Stimulated activated CD4-positive, alpha-beta T cell treated with anti-CD3 and anti-CD28 coated beads, Interleukin-1b, Interleukin-23, amount 100 ng/mL, for 24 hours (primary cell): ENCODE measurements around the gene LTBP4.

ENCODE experiments used
- DNase-seq, 4 experiments: peaks; one replicate each; pipeline ENCODE4 v3.0.0-alpha.2; 2020; ENCODE audit warnings: low read depth in 4 of 4, low spot score in 1 of 4

Gene LTBP4

DNA sequence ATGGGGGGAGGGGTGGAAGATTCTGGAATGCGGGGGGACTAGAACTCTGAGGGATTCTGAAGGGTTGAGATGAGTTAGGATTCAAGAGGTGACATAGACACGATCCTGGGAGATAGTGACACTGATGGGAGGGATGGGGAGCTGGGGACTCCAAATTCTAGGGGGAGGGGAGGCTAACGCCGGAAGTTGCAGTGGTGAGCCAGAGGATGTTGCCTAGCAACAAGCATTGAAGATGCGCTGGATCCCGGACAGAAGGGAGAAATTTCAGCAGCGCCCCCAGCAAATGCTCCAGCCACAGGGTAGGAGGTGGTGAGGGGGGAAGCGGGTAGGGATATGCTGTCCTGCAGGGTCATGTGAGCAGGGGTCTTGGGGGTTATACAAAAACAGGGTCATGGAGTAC is 6.9 kb upstream of the LTBP4 start:
- no peak for DNase-seq

DNA sequence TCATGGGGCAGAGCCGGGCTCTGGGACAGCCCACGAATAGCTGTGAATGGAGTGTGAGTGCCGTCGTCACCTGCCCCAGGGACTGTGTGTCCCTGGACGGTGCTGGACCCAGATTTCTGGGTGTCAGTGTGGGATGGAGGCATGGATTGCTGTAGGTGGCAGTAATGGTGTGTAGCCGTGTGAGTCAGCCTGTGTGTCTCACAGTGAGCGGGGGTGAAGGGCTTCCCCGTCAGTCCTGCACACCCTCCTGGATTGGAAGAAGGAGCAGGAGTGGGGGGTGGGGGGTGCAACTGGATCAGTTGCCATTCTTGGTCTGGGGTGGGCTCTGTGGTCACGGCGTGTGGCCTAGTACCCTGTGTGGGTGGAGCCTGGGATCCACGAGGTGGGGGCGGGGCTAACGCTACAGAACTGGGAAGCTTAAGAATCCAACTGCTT is 6.5 kb upstream of the LTBP4 start:
- DNase-seq = no peak

DNA sequence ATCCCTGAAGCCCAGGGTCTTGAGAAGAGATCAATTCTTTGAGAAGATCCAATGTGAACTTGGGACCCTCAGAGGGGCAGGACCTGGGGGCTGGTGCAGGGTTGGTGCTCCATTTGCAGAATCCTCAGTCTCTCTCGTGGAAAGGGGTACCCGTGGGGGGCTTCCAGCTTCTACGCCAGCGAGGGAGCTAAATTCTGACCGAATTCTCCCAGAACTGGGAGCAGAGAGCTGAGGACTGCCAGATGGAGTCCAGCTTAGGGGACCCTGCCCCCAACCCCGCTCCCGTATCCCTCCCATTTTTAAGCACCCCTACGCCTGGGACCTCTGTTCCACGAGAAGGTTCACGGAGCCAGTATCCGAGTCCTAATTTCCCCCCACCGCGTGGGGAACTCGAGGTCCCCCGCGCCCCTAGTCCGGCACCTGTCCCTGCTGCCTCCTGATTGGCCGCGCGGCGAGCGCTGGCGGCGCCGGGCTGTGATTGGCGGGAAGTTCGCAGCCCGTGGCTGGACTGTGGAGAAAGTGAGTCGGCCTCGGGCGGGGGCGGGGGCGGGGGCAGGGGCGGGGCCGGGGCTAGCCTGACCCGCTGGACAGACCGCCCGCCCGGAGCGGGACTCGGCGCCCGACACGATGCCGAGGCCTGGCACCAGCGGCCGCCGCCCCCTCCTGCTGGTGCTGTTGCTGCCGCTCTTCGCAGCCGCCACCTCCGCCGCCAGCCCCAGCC is 4.4 kb upstream of the LTBP4 start:
- DNase-seq = no peak

DNA sequence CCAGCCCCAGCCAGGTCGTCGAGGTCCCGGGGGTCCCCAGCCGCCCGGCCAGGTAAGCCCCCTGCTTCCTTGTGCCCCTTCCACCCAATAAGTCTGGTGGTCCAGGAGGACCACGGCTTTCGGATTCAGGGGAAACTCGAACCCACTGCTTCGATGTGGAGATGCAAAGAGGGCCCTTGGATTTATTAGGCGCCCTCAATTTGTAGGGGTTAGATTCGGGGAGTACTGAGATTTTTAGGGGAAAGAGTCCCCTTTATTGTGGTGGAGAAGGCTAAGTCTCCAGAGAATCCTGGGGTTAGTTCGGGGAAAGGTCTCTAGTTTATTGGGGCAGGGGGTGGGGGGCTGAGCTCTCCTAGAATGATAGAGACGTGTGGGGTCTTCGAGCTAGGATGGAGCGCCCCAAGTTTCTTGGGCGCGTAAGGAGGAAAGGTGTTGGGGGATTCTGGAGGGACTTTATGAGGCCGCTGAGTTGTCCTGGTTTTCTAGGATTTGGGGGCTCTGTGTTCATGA is 3.8 kb upstream of the LTBP4 start:
- no peak for DNase-seq

DNA sequence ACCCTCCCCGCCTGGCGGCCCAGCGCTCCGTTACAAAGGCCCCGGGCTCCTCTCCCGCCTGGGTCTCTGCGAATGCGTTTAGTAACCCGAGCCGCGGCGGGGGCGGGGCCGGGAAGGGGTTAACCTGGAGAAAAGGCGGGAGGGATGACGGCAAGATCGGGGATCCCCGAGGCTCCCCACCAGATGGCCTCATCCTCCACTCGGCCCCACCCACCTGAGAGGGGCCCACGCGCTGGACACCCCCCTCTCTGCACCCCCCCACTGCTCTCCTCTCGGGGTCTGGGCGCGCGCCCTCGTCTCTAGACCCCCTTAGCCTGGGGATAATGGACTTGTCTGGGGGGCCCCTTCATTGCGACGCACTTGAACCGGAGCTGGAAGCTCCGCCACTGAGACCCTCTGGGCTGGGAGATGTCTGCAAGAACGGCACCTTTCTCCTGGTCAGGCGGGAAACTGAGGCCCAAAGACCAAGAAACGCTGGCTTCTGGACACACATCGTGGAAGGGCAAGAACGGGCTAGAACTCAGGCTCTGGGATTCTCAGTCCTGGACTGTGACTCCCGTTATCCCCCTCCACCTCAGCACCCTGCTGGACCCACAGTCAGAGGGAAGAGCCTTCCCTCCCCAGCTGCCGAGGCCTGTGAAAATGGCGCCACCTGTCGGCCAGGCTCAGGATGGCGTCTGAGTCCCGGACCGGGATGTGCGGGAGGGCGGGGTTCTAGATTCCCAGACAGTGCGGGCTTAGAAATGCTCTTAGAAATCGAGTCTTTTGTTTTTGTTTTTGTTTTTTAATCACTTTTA is 2.9 kb upstream of the LTBP4 start:
- DNase-seq = peak; percentile 72 to 78 (median 75)

DNA sequence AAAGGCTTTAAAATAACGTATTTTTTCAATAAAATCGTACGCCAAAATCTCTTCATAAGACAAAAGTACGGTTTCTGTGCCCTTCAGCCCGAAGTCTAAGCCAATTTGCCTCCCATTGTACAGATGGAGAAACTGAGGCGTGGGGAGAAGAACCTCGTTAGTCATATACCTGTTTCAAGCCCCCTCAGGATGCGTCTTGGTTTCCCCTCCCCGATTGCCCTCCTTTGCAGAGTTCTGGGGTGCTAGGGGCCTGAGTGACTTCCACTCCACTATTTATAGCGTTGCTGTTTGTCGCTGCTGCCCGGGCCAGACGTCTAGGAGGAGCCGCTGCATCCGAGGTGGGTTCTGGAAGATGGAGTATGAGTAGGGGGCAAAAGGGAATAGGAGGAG is 2.3 kb upstream of the LTBP4 start:
- DNase-seq = no peak

DNA sequence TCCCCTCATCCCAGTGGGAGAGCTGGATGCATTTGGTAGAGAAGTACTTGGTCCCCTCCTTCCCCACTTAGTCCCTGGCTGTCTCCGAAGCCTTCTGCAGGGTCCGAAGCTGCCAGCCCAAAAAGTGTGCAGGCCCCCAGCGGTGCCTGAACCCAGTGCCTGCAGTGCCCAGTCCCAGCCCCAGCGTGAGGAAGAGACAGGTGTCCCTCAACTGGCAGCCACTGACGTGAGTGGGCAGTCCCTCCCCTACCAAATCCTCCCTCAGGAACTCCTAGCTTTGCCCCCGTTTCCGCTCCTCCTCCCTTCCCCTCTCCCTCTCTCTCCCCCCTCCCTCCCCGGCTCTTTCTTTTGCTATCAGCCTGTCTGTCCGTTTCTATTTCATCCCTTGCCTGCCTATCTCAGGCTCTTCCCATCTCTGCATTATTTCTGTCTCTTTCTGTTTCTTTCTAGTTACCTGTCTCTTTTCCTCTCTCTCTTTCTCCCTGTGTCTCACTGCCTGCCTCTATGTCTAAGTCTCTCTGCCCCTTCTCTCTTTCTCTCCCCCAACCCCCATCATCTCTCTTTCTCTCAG is 1.8 kb upstream of the LTBP4 start:
- no peak for DNase-seq

DNA sequence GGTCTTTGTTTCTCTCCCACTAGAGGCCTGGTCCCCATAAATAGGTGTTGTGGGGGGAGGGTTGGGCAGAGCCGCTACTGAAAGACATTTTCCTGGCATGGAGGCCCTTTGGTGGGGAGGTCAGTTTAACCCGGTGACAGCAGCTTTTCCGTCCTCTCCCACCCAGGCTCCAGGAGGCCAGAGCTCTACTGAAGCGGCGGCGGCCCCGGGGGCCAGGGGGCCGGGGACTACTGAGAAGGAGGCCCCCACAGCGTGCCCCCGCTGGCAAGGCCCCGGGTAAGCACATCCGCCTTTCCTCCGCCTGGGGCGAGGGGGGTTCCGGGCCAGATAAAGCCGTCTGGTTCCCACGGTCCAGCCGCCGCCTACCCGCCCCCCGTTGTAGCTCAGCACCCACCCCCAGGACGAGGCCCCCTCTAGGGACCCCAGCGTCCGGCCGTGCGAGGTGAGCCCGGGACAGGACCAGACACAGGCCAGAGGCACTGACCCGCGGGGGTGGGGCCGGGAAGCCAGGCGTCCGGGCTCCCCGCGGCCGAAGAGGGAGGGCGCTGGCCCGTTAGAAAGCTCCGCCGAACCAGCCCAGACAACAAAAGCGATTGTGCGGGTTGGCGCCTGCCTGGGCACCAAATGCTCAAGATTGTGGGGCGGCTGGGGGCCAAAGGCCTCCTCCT is 1.1 kb upstream of the LTBP4 start:
- DNase-seq = no peak

DNA sequence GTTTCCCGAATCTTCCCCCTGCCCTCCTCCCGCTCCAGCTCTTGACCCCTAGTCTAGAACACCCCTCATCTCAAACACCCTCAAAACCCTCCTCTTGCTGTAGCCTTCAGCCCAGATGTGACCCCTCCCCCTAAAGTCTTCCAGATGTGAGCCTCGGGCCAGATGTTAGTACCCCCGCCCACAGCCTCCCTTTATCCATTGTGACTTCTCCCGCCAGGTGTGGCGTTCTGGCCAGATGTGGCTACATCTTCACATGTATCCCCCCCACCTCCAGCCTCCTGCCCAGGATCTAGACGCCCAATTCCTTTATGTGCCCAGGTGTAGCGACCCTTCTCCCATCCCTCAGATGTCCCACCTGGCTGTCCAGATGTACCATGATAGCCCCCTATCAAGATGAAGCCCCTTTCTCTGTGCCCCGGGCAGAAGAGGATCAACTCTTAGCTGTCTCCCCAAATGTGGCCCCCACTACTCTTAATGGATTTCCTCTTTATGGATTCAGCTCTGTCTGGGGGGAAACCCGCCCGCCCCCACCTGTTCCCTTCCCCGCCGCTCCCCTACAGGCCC is 517 bp upstream of the LTBP4 start:
- DNase-seq = no peak

DNA sequence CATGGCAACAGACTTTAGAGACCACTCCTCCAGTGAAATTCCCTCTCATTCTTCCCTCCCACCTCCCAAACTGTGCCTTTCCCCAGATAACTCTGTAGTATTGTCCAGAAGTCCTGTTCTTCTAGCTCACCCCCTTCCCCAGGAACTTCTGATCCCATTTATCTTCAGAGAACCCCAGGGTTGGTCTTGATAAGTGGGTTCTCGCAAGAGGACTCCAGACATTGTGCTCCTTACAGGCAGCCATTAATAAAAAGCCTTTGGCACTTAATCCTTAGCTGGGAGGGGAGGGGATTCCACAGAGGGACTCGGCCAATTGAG is 1.9 kb downstream of the LTBP4 start:
- DNase-seq = no peak

DNA sequence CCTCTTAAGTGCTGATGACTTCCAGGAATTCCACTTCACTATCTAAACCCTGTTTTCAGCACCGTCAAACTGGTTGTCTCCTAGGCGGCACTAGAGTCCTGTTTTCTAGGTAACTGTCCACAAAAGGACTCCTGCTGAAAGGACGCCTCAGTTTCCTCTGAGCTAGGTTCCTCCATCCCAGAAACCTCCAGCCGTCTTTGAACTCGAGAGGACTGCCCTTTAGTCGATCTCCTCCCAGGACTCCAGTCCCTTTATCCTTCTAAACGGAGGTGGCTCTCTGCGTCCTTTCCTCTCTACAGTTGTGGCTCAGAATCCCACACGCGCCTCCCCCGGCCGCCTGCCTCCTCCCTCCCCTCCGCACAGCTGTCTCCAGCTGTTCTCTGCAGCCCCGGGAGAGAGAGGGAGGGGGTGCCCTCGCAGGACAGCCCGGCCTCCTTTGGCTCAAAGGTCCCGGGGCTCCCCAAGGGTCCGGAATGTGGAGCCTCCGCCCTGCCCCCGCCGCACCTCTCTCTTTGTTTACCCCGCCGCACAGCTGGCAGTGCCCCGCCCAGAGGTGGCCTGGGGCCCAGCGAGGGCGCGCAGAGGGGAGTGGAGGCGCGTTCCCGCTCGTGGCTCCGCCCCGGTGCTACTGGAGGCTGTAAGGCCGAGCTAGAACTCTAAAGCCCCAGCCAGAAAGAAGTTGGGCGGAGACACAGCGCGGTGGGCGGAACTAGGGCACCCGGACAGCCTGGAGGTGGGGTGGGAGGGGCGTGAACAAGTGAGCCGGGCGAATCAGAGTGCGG is 2.4 kb downstream of the LTBP4 start:
- DNase-seq = peak; percentile 84 to 95 (median 87)

DNA sequence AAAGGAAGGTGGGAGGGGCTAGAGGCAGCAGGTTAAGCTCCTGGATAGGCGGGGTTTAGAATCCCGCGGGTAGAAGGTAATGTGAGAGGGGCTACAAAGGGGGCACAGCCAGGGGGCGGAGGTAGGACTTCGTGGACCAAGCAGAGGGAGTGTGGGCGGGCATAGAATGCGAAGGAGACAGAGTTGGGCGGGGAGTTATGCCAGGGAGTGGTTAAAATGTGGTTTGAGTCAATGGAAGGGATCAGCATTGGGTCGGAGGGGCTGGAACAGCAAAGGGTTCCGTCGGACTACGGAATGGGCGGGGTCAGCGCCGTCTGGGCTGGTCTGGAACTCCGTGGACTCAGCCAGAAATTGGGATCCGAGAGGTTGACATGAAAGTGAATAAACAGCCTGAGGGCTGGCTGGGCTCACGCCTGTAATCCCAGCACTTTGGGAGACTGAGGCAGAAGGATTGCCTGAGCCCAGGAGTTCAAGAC is 3.0 kb downstream of the LTBP4 start:
- DNase-seq = no peak

DNA sequence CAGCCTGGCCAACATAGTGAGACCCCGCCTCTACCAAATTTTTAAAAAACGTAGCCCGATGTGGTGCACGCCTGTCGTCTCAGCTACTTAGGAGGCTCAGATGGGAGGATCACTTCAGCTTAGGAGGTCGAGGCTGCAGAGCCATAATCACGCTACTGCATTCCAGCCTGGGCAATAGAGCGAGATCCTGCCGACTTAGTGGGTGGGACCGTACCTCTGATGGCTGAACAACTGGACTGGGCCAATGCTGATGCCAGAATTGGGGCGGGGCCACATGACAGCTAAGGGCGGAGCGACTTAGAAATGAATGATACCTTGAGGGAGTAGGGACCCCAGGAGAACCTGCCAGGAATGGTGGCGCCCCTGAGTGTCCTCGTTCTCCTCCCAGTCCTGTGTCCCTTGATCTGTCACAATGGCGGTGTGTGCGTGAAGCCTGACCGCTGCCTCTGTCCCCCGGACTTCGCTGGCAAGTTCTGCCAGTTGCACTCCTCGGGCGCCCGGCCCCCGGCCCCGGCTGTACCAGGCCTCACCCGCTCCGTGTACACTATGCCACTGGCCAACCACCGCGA is 3.6 kb downstream of the LTBP4 start:
- DNase-seq = no peak

DNA sequence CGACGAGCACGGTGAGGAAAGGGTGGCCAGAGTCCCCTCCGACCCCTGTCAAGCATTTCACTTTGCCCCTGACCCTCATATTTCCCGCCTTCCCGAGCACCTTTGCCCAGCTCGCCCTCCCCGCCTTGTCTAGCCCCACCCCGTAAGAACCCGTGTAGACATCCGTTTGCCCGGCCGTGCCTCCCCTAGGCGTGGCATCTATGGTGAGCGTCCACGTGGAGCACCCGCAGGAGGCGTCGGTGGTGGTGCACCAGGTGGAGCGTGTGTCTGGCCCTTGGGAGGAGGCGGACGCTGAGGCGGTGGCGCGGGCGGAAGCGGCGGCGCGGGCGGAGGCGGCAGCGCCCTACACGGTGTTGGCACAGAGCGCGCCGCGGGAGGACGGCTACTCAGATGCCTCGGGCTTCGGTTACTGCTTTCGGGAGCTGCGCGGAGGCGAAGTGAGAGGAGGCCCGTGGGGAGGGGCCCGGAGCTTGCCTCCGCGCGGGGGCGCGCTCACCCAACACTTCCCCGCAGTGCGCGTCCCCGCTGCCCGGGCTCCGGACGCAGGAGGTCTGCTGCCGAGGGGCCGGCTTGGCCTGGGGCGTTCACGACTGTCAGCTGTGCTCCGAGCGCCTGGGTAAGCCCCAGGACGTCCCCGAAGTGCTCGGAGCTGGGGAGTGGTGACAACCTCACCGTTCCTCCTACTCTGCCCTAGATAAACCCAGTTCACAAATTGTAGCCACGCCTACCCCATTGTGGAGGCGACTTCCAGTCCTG is 4.2 kb downstream of the LTBP4 start:
- DNase-seq = peak; percentile 42 to 71 (median 54)

DNA sequence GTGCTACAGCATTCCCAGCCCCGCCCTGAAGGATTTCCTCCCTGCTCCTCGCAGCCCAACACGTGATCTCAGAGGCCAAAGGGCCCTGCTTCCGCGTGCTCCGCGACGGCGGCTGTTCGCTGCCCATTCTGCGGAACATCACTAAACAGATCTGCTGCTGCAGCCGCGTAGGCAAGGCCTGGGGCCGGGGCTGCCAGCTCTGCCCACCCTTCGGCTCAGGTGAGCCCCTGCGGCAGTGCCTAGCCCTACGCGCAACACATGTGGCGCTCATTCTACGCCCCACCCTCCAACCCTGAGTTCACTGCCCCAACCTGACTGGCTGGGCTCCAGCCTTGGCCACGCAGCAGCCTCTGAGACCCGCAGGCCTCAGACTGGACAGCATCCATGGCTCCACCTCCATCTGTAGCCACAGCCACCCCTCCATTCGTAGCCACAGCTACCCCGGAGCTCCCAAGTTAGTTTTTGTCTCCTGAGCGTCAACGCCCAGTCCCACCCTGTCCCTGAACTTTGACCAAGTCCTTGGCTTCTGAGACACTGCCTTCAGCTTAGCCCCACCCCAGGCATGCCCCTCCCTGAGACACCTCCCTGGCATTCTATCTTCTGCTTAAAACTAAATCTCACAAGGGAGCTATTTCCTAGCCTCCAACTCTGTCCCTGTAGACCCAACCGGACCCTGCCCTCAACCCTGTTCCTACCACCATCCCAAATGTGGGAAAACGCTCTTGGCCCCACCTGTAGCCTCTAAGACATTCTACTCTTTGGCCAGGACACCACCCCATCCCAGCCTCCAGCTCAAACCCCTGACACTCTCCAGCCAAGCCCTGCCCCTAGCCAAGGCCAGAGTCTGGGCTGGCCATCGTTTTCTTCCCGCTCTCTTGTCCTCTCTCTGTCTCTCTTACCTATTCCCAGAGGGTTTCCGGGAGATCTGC is 6.4 kb downstream of the LTBP4 start:
- no peak for DNase-seq

DNA sequence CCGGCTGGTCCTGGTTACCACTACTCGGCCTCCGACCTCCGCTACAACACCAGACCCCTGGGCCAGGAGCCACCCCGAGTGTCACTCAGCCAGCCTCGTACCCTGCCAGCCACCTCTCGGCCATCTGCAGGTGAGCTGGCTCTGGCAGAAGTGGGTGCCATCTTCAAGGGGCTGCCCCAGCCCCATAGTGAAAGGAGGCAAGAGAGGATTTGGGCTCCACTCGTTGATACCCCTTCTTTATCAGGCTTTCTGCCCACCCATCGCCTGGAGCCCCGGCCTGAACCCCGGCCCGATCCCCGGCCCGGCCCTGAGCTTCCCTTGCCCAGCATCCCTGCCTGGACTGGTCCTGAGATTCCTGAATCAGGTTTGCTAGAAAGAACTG is 7.1 kb downstream of the LTBP4 start:
- no peak for DNase-seq

DNA sequence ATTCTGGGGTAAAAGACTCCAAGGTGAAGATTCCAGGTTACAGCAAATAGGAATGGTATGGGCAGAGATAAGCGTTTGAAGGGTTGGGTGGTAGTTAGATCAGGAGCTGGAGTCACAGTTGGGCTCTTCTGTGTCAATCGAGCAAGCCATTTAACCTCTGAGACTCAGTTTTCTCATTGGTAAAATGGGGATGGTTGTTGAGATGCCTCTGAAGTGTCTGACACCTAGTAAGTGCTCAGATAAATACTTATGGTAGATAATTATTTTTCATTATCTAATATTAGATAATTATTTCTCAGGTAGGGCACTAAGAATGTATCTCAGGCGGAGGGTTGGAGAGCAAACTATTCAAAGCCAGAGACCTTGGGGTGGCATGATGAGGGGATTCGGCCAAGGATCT is 7.8 kb downstream of the LTBP4 start:
- DNase-seq = no peak
